ENCODE measurements around the gene TREH. TPM values are rescaled to one million over a fixed set of nuclear protein-coding genes. Genes with fewer than 3 reads are reported as not detected.
A peak's percentile ranks its signal among the peaks of the same experiment; 100 is the strongest.

TREH gene
- total RNA-seq, 1 experiment from 2014 or later = not detected

DNA sequence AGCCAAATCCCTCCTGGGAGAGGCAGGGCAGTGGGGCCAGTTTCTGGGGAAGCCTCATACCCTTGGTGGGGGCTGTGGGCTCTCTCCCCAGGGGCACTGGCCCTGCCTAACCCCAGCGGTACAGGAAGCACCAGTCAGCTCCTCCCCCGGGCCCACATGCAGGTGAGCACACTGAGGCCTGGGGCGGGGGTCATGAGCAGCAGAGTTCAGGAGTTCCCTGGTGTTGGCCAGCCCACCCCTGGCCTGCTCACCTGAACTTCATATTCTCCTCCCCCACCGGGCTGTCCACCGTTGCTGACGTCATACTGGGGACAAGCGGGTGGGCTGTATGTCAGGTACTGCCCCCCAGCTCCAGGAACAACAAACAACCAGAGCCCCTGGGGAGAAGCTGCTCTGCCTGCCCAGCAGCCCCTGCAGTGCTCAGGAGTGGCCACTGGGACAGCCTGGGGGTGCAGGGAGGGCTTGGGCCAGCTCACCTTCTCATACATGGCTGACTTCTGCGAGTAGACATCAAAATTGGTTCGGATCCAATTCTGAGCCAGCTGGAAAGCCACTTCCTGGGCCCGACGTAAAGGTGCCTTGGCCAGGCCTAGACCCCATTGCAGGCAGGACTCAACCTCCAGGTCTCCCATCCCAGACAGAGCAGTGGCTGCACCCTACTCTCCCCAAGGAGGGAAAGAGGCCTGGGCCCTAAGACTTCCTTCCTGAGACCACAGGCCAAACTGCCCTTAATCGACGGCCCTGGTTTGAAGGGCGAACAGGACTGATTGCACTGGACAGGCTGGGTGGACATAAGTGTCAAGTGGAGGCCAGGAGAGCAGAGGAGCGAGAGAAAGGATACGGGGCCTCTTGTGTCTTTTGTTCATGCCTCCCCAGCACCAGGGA lies 20.8 kb downstream of the TREH start:
- ChIA-PET CTCF (interaction anchor here (0.6 to 4.0 kb wide), 23 partner anchors 9 to 448 kb away, joined by 3 to 38 read pairs (median 4); no protein-coding TSS in a partner anchor), POLR2A (interaction anchor here (0.5 to 3.1 kb wide), 7 partner anchors 16 to 63 kb away, joined by 3 to 19 read pairs (median 4); partner anchors contain the start of gene PHLDB1)
- no peaks in the 10 kb centered on the region for H3K4me1 Mint-ChIP-seq (ENCODE audit: insufficient read depth, unreplicated experiment)
- DNase-seq (ENCODE audit: unreplicated experiment) = no peak
- no peak overlapping the region for H3K4me3 Mint-ChIP-seq (ENCODE audit: unreplicated experiment)
- H3K9me3 Mint-ChIP-seq (ENCODE audit: unreplicated experiment) = no peaks in the 10 kb centered on the region
- TF ChIP-seq, protein P1, sequence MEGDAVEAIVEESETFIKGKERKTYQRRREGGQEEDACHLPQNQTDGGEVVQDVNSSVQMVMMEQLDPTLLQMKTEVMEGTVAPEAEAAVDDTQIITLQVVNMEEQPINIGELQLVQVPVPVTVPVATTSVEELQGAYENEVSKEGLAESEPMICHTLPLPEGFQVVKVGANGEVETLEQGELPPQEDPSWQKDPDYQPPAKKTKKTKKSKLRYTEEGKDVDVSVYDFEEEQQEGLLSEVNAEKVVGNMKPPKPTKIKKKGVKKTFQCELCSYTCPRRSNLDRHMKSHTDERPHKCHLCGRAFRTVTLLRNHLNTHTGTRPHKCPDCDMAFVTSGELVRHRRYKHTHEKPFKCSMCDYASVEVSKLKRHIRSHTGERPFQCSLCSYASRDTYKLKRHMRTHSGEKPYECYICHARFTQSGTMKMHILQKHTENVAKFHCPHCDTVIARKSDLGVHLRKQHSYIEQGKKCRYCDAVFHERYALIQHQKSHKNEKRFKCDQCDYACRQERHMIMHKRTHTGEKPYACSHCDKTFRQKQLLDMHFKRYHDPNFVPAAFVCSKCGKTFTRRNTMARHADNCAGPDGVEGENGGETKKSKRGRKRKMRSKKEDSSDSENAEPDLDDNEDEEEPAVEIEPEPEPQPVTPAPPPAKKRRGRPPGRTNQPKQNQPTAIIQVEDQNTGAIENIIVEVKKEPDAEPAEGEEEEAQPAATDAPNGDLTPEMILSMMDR (IDR thresholded peaks at IDR 0.05; ENCODE audit: unreplicated experiment) = no peak
- intact Hi-C loops (cut with micrococcal nuclease) = loop anchor here (1.0 to 5.0 kb wide), 4 partner anchors 51 to 511 kb away; partner anchors contain the start of genes PHLDB1 and UPK2
- BruUV-seq (replicated peaks) = no TSS peak
- no peak overlapping the region for H3K27ac Mint-ChIP-seq (ENCODE audit: low read depth, unreplicated experiment)
- peaks cover 38% of the 10 kb centered on the region for H3K36me3 Mint-ChIP-seq (ENCODE audit: insufficient read depth, unreplicated experiment)
- H3K27me3 Mint-ChIP-seq (ENCODE audit: insufficient read depth, unreplicated experiment) = no peaks in the 10 kb centered on the region

DNA sequence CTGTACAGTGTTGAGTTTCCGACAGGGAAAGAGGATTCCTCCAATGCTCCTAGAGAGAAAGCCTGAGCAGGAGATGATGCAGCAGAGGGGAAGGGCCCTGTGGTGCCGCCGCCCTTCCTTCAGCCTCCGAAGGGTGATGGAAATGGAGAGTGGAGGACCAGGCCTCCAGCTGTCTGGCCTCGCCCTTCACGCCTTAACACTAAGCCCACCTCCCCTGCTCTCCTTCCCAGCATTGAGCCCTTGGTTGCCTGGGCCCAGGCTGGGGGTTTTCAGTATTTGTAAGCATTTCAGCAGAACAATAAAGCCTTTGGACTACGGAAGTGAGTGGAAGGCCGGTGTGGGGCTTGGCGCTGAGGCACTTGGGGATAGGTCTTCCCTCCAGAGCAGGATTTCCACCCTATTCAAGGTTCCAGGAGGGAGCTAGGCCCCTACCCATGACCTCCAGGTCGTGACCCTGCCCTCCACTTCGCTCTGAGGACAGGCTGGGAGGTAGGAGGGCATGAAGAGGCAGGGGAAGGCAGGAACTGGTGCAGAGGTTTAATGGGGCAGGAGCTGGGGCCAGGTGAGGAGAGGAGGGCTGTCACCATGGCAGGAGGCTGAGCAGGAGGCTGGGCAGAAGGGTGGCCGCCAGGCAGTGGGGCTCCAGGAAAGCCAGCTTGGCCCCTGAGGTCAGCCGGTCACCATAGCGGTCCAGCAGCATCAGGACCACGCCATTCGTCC lies 21.6 kb downstream of the TREH start:
- no peak overlapping the region for H3K27ac Mint-ChIP-seq (ENCODE audit: low read depth, unreplicated experiment)
- CTCF ChIA-PET = interaction anchor here (0.6 to 4.0 kb wide), 15 partner anchors 9 to 459 kb away, joined by 3 to 38 read pairs (median 3); no protein-coding TSS in a partner anchor
- no peaks in the 10 kb centered on the region for H3K27me3 Mint-ChIP-seq (ENCODE audit: insufficient read depth, unreplicated experiment)
- peaks cover 33% of the 10 kb centered on the region for H3K36me3 Mint-ChIP-seq (ENCODE audit: insufficient read depth, unreplicated experiment)
- H3K4me1 Mint-ChIP-seq (ENCODE audit: insufficient read depth, unreplicated experiment) = no peaks in the 10 kb centered on the region
- DNase-seq (ENCODE audit: unreplicated experiment) = no peak
- intact Hi-C loops (cut with micrococcal nuclease) = loop anchor here (5.0 kb wide), 1 partner anchor 511 kb away; no protein-coding TSS in a partner anchor
- no peak overlapping the region for H3K4me3 Mint-ChIP-seq (ENCODE audit: unreplicated experiment)
- H3K9me3 Mint-ChIP-seq (ENCODE audit: unreplicated experiment) = no peaks in the 10 kb centered on the region
- TSS peak; percentile 26 for BruUV-seq (replicated peaks)
- TF ChIP-seq, protein P1 (IDR thresholded peaks at IDR 0.05; ENCODE audit: unreplicated experiment) = no peak
- POLR2A ChIA-PET = interaction anchor here (0.7 to 2.5 kb wide), 6 partner anchors 18 to 199 kb away, joined by 3 to 12 read pairs (median 4); no protein-coding TSS in a partner anchor

DNA sequence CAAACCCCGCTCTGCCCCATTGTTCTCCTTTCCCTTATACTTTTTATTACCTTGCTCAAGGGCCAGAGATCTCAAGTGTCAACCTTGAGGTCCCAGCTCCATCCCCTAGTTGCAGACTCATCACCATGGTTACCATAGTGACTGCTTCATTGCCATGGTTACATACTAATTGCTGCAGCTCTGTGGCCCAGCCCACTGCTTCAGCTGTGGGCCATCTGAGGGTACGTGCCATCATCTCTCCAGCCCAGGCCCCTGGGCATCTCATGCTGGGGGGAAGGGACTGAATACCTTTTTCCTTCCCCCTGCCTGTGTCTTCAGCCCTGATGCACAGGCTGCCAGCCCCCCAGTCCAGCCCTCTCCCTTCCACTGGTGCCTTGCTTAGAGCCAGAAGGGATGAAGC lies 22.2 kb downstream of the TREH start:
- no TSS peak for BruUV-seq (replicated peaks)
- Mint-ChIP-seq H3K4me3 (ENCODE audit: unreplicated experiment) (no peak overlapping the region), H3K36me3 (ENCODE audit: insufficient read depth, unreplicated experiment) (peaks cover 36% of the 10 kb centered on the region), H3K9me3 (ENCODE audit: unreplicated experiment) (no peaks in the 10 kb centered on the region), H3K27ac (ENCODE audit: low read depth, unreplicated experiment) (no peak overlapping the region), H3K4me1 (ENCODE audit: insufficient read depth, unreplicated experiment) (no peaks in the 10 kb centered on the region), H3K27me3 (ENCODE audit: insufficient read depth, unreplicated experiment) (no peaks in the 10 kb centered on the region)
- POLR2A ChIA-PET = interaction anchor here (0.6 to 2.5 kb wide), 8 partner anchors 19 to 200 kb away, joined by 3 to 12 read pairs (median 3); no protein-coding TSS in a partner anchor
- CTCF ChIA-PET = interaction anchor here (0.6 to 4.0 kb wide), 8 partner anchors 10 to 63 kb away, joined by 3 to 38 read pairs (median 4); no protein-coding TSS in a partner anchor
- intact Hi-C loops (cut with micrococcal nuclease) = loop anchor here (5.0 kb wide), 1 partner anchor 510 kb away; no protein-coding TSS in a partner anchor
- DNase-seq (ENCODE audit: unreplicated experiment) = no peak
- TF ChIP-seq, protein P1 (IDR thresholded peaks at IDR 0.05; ENCODE audit: unreplicated experiment) = no peak
